GM21360 (cell line): ENCODE results near the gene ENTPD8.

Experiments
- ATAC-seq: cut with Tn5 transposase; IDR thresholded peaks from one replicate; pipeline ENCODE4 v1.9.1; 2021; ENCODE audit warnings: mild to moderate bottlenecking, moderate library complexity; ENCODE audit not compliant: unreplicated experiment

ENTPD8 gene

DNA sequence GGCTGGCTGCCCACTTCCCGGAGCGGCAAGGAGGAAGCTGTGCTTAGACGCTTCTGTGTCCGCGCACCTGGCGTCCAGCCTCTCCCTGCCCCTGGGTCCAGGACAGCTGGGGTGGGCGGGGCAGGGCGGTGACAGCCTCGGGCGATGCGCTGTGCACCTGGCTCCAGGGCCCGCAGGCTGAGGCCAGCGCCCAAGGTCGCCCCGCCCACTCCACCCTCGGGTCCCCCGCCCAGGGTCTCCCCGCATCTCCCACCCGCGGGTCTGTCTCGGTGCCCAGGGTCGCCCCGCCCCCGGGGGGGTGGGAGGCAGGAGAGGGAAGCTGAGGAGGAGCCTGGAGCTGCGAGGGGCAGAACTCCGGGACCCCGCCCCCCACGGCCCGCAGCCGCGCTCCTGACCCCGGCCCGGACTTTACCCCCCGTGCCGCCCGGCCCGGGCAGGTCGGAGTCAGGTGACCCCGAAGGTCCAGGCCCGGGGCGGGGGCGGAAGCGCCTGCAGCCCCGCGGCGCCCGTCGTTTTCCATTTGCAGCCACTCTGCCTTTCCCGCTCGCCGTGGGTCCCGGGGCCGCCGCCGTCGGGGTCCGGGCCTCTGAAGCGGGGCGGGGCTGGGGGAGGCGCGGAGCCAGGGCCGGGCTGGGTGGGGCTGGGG is at the start of gene ENTPD8:
Gene ENTPD8, minus strand, starts transcription at position 69 of the 646 bp plus-strand sequence. CDS start 3,072 bp downstream, outside the sequence.
- ATAC-seq: no peak

- ATAC-seq: no peak
These were observed 49.5 kb upstream of the ENTPD8 start for GRCh38 chr9:137490532-137491186.

DNA sequence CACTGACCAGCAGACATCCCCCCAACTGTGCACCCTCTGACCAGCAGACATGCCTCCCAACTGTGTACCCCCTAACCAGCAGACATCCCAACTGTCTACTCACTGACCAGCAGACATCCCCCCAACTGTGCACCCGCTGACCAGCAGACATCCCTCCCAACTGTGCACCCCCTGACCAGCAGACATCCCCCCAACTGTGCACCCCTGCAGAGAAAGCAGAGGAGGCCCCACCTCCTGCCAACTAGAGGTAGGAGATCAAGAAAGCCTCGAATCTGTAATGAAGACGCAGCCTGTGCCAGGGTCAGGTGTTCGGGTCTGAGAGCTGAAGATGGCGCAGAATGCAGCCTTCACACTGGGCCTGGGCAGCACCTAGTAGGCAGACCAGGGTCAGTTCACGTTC is 47.7 kb upstream of the ENTPD8 start:
- ATAC-seq: no peak

DNA sequence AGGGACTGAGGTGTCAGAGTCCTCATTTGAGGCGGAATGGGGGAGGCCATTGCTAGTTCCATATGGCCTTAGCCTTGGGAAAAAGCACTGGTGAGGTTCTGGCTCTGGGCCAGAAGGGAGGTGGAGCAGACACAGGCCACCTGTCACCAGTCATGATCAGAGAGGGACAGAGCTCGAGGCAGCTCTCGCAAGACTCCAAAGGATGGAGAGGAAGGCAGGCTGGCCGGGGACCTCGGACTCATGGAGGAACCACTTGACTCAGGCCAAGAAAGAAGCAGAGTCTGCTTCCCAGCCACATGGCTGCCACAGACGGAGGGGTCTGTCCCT is 47.1 kb upstream of the ENTPD8 start:
- no peak for ATAC-seq

DNA sequence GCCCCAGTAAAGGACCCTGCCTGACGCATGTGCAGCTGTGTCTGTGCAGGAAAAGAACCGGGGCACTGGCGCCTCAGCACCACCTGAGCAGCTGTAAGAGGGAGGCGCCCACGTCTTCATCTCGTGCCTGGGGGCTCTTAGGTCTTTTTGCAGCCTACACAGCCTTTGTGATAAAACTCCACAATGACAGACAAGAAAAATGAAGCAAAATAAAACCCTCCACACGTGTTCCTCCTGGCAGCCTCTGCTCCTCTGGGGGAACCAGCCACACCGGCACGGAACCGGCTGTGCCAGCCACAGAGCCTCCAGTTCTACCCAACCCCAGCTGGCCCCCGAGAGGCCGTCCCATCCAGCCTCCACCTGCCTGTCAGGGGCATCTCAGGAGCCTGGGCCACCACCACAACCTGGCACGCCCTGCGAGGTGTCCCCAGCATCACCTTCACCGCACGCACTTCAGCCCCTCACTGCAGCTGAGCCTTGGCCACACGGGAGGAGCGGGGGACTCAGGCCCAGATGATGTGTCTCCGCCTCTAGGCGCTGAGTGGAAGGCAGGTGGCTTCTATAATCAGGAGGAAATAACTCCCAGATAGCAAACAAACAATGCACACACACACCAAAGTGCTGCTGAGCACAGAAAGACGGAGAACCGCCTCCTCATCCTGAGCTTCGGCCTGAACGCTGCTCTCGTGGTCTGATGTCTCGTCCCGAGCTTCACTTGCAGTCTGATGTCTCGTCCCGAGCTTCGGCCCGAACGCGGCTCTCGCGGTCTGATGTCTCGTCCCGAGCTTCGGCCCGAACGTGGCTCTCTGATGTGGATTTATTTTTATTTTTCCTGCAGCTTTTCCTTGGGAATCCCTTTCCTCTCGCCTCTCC is 46.5 kb upstream of the ENTPD8 start:
- no peak for ATAC-seq

DNA sequence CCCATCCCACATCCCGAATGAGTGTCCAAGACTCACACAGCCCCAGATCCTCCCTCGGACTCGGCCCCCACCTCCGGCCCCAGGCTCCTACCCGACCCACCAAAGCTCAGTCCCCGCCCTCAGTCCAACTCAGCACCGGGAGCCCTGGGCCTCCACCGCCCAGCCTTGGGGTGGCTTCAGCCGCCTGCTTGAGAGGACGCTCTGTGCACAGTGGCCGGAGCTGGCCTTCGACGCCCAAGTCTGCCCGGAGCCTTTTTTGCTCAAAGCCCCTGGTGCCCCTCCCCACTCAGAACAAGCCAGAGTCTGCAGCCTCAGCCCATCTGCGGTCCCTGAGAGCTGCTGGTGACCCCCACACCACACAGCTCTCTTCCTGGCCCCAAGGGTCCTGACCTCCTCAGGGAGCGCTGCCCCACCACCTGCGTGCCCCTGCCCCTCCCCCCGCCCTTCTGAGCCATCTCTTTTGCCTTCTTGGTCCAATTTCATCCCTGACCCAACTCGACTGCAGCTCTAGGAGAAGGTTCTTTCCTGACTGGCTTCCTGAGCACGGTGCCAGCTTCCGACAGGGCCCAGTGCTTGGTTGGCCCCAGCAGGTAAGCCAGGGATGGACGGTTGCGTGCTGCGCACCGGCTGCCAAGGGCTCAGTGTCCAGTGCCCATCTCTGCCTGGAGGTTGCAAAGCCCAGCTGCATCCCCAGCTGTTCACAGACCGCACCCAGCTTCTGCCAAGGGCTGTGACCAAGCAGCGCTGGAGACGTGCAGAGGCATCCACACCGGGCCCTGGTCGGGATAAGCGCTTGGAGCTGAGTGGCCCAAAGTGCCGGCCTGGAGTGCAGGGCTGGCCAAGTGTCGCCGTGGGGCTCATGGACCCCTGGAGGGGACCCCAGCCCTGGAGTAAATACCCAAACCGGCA is 45.6 kb upstream of the ENTPD8 start:
- ATAC-seq: no peak

GRCh38 chr9:137486141-137486490 is 45.0 kb upstream of the ENTPD8 start:
- ATAC-seq: no peak

DNA sequence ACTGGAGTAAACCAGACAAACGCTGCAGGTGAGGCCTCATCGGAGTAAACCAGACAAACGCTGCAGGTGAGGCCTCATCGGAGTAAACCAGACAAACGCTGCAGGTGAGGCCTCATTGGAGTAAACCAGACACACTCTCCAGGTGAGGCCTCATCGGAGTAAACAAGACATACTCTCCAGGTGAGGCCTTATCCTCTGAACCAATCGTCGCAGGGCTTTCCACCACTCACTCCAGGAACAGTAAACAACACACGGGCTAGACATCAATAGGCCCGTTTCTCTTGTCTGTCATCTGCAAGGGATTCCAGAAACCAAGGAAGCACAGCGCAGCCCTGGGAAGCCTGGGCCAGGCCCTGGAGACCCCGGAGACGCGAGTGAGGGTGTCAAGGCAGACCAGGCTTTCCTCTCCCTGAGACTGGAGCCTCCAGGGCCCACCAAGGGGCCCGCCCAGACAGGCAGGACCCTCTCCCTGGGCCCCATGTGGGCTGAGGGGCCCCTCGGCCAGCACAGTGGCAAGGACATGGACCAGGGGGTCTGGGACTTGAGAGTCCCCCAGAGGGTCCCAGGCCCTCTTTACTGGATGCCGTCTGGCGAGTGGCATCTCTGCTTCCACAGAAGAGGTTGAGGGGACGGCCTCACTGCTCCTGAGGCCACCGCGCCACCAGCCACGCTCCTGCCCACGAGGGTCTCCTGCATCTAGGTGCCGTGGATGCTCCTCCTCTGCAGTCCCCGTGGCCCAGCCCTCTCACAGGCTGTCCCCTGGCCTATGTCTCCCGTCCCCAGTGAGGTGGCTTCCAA is 44.4 kb upstream of the ENTPD8 start:
- no peak for ATAC-seq

- no peak for ATAC-seq
These were observed 43.6 kb upstream of the ENTPD8 start for GRCh38 chr9:137484551-137485315.

DNA sequence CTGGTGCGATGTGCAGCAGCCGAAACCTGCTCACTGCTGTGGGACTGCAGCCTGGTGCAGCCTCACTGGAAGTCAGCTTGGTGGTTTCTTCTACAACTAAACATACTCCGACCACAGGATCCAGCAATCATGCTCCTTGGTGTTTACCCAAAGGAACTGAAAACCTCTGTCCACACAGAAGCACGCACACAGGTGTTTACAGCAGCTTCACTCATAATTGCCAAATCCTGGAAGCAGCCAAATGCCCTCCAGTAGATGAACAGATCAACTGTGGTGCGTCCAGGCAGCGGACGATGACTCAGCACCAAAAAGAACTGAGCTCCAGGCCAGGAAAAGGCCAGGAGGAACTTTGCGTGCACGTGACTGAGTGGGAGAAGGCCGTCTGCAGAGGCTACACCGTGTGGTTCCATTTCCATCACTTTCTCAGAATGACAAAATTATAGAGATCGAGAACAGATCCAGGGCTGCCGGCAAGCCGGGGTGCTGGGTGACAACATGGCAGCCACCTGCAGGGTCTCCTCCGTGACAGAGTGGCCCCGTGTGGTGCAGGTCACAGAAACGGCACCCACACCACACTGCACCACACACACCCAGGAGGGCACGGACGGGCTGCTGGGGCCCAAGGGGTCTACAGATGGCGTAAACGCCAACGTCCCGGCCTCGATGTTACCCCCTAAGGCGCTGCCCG is 41.1 kb upstream of the ENTPD8 start:
- no peak for ATAC-seq

DNA sequence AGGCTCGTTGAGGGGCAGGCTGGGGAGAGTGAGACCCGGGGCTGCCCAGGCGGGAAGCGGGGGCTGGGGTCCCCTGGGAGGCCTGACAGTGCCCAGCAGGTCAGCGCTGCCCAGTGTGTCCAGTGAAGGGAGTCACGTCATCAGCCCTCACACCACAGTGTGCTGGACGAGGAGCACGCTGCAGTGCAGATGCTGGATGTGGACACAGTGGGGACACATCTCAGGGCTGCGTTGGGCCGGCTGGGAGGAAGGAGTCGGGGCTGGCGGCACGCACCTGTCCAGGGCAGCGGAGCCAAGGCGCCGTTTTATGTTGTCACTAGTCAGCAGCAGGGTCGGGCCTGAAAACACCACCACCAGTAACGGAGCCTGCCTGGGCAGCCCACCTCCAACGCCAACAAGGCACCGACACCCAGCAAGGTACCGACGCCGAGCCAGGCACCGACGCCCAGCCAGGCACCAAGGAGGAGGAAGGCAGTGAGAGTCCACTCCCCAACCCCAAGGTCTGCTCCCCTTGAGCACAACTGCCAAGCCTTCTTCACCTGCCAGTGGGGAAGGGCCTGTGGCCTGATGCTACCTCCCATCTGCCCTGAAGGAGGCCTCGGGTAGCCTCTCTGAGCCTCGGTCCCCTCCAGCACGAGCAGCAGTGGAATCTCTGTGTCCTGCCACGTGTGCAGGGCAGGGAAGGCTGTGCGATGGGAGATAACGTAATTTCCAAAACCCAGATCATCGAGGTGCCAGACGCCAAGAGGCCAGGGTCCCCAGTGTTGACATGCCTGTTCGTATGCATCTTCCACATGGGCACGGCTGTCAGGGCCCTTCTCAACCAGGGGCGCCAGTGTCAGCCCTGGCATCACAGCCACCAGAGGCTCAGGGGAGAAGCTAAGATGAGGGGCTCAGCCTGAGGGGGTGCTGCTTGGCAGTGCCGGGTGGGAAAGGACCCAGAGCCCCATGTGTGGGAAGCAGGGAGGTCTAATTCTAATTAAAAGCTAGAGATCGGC is 39.8 kb upstream of the ENTPD8 start:
- no peak for ATAC-seq

- no peak for ATAC-seq
These were observed 38.9 kb upstream of the ENTPD8 start for GRCh38 chr9:137479892-137480685.

DNA sequence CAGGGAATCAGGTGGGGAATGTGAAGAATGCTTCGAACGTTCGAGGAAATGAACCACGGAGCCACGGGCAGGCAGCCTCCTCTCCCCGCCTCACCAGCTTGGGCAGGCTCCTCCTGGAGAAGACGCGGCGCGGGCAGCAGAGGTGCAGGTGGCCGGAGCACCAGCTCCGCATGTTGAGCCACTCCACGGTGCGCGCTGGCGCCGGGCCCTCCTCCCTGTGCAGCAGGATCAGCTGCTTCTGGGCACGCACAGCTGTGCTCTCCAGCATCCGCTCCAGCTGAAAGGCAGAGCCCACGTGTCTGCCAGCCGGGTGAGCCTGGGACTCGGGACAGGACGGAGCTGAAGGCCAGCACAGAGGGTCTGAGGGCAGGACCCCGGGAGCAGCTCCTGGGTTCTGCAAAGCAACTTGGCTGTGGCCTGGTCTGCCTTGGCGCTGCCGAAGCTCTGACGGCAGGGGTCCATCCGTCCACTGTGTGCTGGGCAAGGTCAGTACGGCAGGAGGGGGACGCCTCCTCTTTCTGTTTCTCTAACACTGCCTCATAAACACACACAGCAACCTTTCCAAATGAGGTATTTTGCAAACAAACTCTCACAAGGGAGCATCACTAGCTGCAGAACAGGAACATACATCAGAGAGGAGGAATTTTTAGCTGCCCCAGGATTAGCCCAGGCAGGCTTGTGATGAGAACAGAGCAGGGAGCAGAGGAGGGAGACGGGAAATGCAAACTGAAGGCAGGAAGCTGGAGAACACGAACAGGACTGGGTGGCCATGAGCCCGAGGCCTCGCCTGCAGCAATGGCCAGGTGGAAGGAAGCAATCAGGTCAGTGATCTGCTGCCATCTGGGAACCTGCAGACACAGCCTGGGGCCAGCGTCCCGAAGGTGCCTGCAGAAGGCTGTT is 38.1 kb upstream of the ENTPD8 start:
- no peak for ATAC-seq

- no peak for ATAC-seq
These were observed 37.4 kb upstream of the ENTPD8 start for GRCh38 chr9:137478613-137478961.

GRCh38 chr9:137477778-137478612 is 36.8 kb upstream of the ENTPD8 start:
- no peak for ATAC-seq
